Measurements from ENCODE around the gene CDK5RAP1.

Gene CDK5RAP1

GRCh38 chr20:33349493-33349892 is 51.8 kb downstream of the CDK5RAP1 start:
- H3K27ac ChIP-seq (ENCODE audit: low read length), result no peak overlapping the region
- peaks cover 7% of the 10 kb centered on the region for H3K4me1 ChIP-seq (ENCODE audit: low read length)
- no peak overlapping the region for H2AFZ ChIP-seq (ENCODE audit: low read depth, low read length)
- H4K20me1 ChIP-seq (ENCODE audit: insufficient read depth, low read length), result no peaks in the 10 kb centered on the region
- no peaks in the 10 kb centered on the region for H3K27me3 ChIP-seq (ENCODE audit: low read depth, low read length)
- H3K79me2 ChIP-seq (ENCODE audit: low read length), result no peaks in the 10 kb centered on the region
- no peak overlapping the region for H3K4me2 ChIP-seq (ENCODE audit: low read length)
- H3K36me3 ChIP-seq (replicated peaks; ENCODE audit: low read depth, low read length), result peaks cover 8% of the 10 kb centered on the region
- no peak overlapping the region for H3K9ac ChIP-seq (ENCODE audit: low read length)
- H3K4me3 ChIP-seq (ENCODE audit: low read length), result no peak overlapping the region
- no peak for TF ChIP-seq CTCF (IDR thresholded peaks at IDR 0.05; ENCODE audit: low read depth, low read length)
- no peak for TF ChIP-seq EZH2phosphoT487 (IDR thresholded peaks at IDR 0.05; ENCODE audit: low read depth)
- H3K9me3 ChIP-seq (ENCODE audit: insufficient read depth, low read length), result no peaks in the 10 kb centered on the region

- H3K4me2 ChIP-seq (ENCODE audit: low read length), result no peak overlapping the region
- TF ChIP-seq EZH2phosphoT487 (IDR thresholded peaks at IDR 0.05; ENCODE audit: low read depth) (no peak), CTCF (IDR thresholded peaks at IDR 0.05; ENCODE audit: low read depth, low read length) (no peak)
- no peaks in the 10 kb centered on the region for H4K20me1 ChIP-seq (ENCODE audit: insufficient read depth, low read length)
- peaks cover 4% of the 10 kb centered on the region for H3K36me3 ChIP-seq (replicated peaks; ENCODE audit: low read depth, low read length)
- no peaks in the 10 kb centered on the region for H3K79me2 ChIP-seq (ENCODE audit: low read length)
- H3K9ac ChIP-seq (ENCODE audit: low read length), result no peak overlapping the region
- H3K27ac ChIP-seq (ENCODE audit: low read length), result no peak overlapping the region
- no peak overlapping the region for H2AFZ ChIP-seq (ENCODE audit: low read depth, low read length)
- no peaks in the 10 kb centered on the region for H3K9me3 ChIP-seq (ENCODE audit: insufficient read depth, low read length)
- H3K4me3 ChIP-seq (ENCODE audit: low read length), result no peak overlapping the region
- peaks cover 7% of the 10 kb centered on the region for H3K4me1 ChIP-seq (ENCODE audit: low read length)
- H3K27me3 ChIP-seq (ENCODE audit: low read depth, low read length), result no peaks in the 10 kb centered on the region
Observed at GRCh38 chr20:33348136-33348937, 53.0 kb downstream of the CDK5RAP1 start.

- no peak for TF ChIP-seq EZH2phosphoT487 (IDR thresholded peaks at IDR 0.05; ENCODE audit: low read depth)
- no peak for TF ChIP-seq CTCF (IDR thresholded peaks at IDR 0.05; ENCODE audit: low read depth, low read length)
- no peaks in the 10 kb centered on the region for H3K79me2 ChIP-seq (ENCODE audit: low read length)
- no peaks in the 10 kb centered on the region for H3K27me3 ChIP-seq (ENCODE audit: low read depth, low read length)
- no peak overlapping the region for H3K27ac ChIP-seq (ENCODE audit: low read length)
- peaks cover 7% of the 10 kb centered on the region for H3K4me1 ChIP-seq (ENCODE audit: low read length)
- H2AFZ ChIP-seq (ENCODE audit: low read depth, low read length), result no peak overlapping the region
- H4K20me1 ChIP-seq (ENCODE audit: insufficient read depth, low read length), result no peaks in the 10 kb centered on the region
- H3K9ac ChIP-seq (ENCODE audit: low read length), result no peak overlapping the region
- no peaks in the 10 kb centered on the region for H3K36me3 ChIP-seq (replicated peaks; ENCODE audit: low read depth, low read length)
- no peak overlapping the region for H3K4me2 ChIP-seq (ENCODE audit: low read length)
- no peak overlapping the region for H3K4me3 ChIP-seq (ENCODE audit: low read length)
- H3K9me3 ChIP-seq (ENCODE audit: insufficient read depth, low read length), result no peaks in the 10 kb centered on the region
Observed at GRCh38 chr20:33345342-33345741, 56.0 kb downstream of the CDK5RAP1 start.

DNA sequence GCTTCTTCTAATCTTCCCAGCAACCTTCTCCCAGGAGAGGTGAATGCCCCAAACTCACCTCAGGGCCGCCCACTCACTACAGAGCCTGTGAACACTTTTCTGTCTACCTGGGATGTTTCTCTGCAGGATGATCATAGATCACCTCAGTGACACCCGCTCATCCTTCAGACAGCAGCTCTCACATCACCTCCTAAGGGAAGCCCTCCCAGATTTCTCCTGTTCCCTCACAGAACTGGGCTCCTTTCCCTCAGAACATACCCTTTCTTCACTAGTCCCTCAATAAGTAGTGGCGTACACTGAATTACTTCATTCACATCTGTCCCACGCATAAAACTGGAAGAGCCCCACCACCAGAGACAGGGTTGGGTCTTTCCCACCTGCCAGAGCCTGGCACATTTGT is 57.8 kb downstream of the CDK5RAP1 start:
- no peak for TF ChIP-seq CTCF (IDR thresholded peaks at IDR 0.05; ENCODE audit: low read depth, low read length)
- TF ChIP-seq EZH2phosphoT487 (IDR thresholded peaks at IDR 0.05; ENCODE audit: low read depth), result no peak

More for the DNA sequence above, 57.8 kb downstream of the CDK5RAP1 start:
- no peaks in the 10 kb centered on the region for H4K20me1 ChIP-seq (ENCODE audit: insufficient read depth, low read length)
- no peak overlapping the region for H3K4me2 ChIP-seq (ENCODE audit: low read length)
- no peak overlapping the region for H3K4me3 ChIP-seq (ENCODE audit: low read length)
- no peaks in the 10 kb centered on the region for H3K36me3 ChIP-seq (replicated peaks; ENCODE audit: low read depth, low read length)
- H2AFZ ChIP-seq (ENCODE audit: low read depth, low read length), result no peak overlapping the region
- H3K79me2 ChIP-seq (ENCODE audit: low read length), result no peaks in the 10 kb centered on the region
- H3K9ac ChIP-seq (ENCODE audit: low read length), result no peak overlapping the region
- H3K27ac ChIP-seq (ENCODE audit: low read length), result no peak overlapping the region
- no peaks in the 10 kb centered on the region for H3K9me3 ChIP-seq (ENCODE audit: insufficient read depth, low read length)
- peaks cover 7% of the 10 kb centered on the region for H3K4me1 ChIP-seq (ENCODE audit: low read length)
- H3K27me3 ChIP-seq (ENCODE audit: low read depth, low read length), result no peaks in the 10 kb centered on the region

All from OCI-LY3 (cell line).